H7 (cell line): ENCODE data around the gene PTGIS. TPM values are rescaled to one million over a fixed set of nuclear protein-coding genes. Genes with fewer than 3 reads are reported as not detected.
A peak's percentile ranks its signal among the peaks of the same experiment; 100 is the strongest.

Experiments used
- DNase-seq: peaks from one replicate; pipeline ENCODE4 v3.0.0; 2012
- H3K27me3 ChIP-seq: 2 replicates; pipeline ENCODE4 v1.6.0; 2011; ENCODE audit warnings: mild to moderate bottlenecking, low read length; ENCODE audit not compliant: control insufficient read depth, insufficient read depth
- H3K36me3 ChIP-seq: replicated peaks from 2 replicates; pipeline ENCODE4 v1.5.1; 2011; ENCODE audit warnings: low read length; ENCODE audit not compliant: control insufficient read depth, insufficient read depth
- H3K4me3 ChIP-seq: 2 replicates; pipeline ENCODE4 v1.5.1; 2011; ENCODE audit warnings: low read depth, mild to moderate bottlenecking, control low read depth, low read length, moderate library complexity; ENCODE audit not compliant: insufficient read depth
- total RNA-seq: library from RNA; depleted of rRNA; stranded (reverse); fragments of >200 nt; shearing (Covaris generic); gene quantifications from 2 replicates; pipeline ENCODE4 v1.2.3, GENCODE V29; 2014

PTGIS gene
- total RNA-seq, 1 experiment from 2014 or later: 14.3 TPM

DNA sequence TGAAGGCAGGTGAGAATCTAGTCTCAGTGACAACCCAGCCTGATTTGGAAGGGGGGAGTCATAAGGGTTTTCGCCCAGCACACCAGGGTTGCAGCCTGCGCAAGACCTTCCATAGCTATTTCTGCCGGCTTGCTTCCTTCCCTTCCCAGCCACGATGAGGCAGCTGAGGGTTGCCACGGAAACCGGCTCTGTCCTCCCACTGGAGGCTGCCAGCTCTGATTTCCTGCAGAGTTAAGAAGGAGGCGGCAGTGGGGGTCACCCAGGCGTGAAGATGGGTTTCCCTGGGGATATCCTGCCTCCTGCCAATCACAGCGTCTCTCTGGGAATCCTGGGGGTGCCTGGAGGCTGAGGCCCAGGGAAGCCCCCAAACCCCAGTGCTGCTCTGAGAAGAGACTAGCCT is 62.4 kb downstream of the PTGIS start:
- peak; percentile 70 for DNase-seq
- H3K4me3 ChIP-seq: no peak overlapping the region
- H3K36me3 ChIP-seq: peaks cover 8% of the 10 kb centered on the region
- no peaks in the 10 kb centered on the region for H3K27me3 ChIP-seq

DNA sequence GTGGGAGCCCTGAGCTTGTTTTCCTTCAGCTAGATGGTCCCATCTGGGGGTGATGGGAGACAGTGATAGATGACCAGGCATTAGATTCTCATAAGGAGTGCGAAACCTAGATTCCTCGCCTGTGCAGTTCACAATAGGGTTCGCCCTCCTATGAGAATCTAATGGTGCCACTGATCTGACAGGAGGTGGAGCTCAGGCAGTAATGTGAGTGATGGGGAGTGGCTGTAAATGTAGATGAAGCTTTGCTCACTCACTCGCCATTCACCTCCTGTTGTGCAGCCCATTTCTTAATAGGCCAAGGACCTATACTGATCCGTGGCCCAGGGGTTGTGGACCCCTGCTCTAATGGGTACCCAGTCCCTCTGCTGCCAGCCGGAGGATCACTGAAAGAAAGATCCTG is 64.8 kb downstream of the PTGIS start:
- DNase-seq: no peak
- Histone ChIP-seq H3K27me3 (no peaks in the 10 kb centered on the region), H3K36me3 (peaks cover 6% of the 10 kb centered on the region), H3K4me3 (no peak overlapping the region)

DNA sequence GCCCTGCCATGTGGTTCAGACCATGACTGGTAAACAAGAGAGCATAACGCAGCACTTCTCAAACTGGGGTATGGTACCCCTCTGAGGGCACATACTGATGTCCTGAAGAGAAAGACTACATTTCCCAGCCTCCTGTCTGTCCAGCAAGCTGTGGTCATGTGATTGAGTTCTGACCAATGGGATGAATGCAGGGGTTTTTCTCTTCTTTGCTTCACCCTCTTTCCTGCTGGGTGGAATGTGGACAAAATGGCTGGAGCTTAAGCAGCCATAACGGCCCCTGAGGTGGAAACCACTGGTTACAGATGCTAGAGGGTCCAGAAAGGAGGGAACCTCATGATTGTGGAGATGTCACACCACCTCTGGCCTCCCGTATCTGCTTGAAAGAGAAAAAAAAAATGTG is 66.0 kb downstream of the PTGIS start:
- peak; percentile 42 for DNase-seq
- H3K4me3 ChIP-seq: no peak overlapping the region
- peaks cover under 1% of the 10 kb centered on the region for H3K36me3 ChIP-seq
- H3K27me3 ChIP-seq: no peaks in the 10 kb centered on the region

DNA sequence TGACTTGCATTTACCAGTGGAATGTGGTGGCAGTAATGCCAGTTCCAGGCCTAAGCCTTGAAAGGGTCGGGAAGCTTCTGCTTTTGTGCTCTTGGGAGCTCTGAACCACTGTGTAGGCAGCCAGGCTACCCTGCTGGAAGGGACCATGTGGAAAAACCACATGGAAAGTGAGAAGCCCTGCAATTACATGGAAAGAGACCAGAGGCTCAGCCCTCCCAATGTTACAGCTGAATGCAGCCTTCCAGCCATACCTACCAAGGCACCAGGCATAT is 70.6 kb downstream of the PTGIS start:
- H3K27me3 ChIP-seq: no peaks in the 10 kb centered on the region
- no peak for DNase-seq
- no peak overlapping the region for H3K4me3 ChIP-seq
- no peaks in the 10 kb centered on the region for H3K36me3 ChIP-seq

DNA sequence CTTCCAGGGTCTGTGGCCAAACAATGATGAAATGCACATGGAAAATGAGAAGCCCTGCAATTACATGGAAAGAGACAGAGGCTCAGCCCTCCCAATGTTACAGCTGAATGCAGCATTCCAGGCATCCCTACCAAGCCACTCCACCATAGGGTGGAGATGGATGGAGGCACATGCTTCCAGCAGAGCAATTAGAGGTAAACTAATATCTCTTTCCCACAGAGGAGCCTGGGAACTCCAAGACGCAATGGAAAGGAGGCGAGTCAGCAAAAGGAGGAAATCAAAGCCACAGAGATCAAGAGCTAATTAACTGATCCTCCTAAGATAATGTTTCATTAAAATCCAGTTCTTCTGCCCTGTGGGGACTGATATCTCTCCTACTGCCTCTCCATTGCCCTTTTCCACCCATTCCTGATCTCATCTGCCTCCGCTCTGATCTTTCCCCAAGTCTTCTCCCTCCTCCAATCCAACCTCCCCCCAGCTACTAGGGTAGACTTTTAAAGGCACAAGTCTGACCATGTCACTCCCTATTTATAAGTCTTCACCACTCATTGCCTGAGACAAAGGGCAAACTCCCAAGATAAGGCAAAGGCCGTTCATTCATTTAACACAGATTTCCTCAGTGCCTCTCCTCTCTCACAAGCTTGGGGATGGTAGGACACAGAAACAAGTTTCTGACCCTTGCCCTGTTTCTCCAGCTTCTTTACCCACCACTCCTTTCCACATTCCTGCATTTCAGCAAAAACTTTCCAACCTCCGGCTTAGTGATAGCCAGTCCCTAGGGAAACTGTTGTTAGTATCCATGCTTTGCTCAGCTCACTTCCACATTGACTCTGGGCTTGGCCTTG is 71.2 kb downstream of the PTGIS start:
- H3K36me3 ChIP-seq: no peaks in the 10 kb centered on the region
- DNase-seq: no peak
- H3K4me3 ChIP-seq: no peak overlapping the region
- H3K27me3 ChIP-seq: no peaks in the 10 kb centered on the region

DNA sequence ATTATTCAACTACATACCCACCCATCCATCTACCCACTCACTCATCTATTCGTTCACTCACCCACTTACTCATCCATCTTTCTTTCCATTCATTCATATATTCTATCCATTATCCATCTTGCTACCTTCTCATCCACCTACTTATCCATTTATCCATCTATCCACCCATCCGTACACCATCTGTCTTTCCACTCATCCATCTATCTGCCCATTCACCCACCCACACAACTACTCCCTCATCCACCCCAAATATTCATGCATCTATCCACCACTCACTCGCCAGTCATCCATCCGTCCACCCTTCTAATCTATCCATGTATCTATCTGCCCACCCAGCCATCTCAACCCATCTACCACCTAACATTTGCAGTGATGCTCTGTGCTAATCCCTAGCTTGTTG is 71.9 kb downstream of the PTGIS start:
- DNase-seq: no peak
- H3K4me3 ChIP-seq: no peak overlapping the region
- H3K27me3 ChIP-seq: no peaks in the 10 kb centered on the region
- H3K36me3 ChIP-seq: no peaks in the 10 kb centered on the region

DNA sequence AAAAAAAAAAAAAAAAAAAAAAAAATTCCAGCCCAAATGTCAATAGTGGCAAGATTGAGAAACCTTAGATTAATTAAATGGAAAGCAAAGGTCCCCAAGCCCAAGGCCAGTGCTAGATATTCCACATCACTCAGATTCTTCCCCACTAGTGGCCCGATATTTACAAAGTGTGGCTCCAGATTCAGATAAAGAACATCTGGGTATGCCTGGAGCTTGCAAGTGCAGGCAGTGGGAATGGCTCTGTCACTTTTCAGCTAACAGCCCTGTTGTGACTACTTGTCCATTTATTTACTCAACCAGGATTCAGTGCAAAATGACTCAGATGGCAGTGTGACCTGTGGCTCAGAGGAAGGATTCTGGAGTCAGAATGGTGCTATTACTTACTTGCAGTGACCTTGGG is 77.2 kb downstream of the PTGIS start:
- Histone ChIP-seq H3K4me3 (no peak overlapping the region), H3K36me3 (no peaks in the 10 kb centered on the region), H3K27me3 (no peaks in the 10 kb centered on the region)
- no peak for DNase-seq

DNA sequence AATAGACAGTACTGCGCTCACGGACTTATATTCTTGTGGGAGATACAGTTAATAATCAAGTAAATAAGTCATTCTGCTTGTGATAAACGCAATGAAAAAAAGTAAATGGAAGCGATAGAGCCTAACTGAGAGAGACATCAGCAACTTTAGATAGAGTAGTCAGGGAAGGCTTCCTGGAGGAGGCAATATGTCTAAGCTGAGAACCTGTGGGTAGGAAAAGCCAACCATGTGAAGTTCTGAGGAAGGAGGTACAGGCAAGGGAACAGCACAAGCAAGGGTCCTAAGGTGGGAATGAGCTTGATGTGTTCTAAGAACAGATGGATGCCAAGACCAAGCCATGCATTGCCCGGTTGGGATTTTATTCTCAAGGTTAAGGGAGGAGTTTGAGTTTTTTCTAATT is 78.2 kb downstream of the PTGIS start:
- Histone ChIP-seq H3K4me3 (no peak overlapping the region), H3K27me3 (peaks cover 1% of the 10 kb centered on the region), H3K36me3 (no peaks in the 10 kb centered on the region)
- no peak for DNase-seq

DNA sequence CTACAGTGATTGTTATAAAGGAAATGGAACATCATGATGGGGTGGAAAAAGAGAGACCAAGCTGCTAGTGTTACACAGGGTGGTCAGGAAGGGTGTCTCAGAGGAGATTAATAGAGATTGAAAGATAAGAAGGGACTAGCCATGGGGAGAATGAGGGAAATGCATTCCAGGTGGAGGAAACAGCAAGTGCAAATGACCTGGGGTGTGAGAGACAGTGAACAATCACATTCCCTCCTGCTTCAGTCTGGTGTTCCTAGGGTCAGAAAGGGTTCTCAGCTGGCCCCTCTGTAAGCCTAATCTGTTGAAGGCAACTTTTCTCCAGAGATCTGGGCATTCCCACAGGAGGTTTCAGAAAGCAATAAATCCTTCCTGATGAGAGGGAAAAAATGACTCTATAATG is 81.9 kb downstream of the PTGIS start:
- DNase-seq: no peak
- no peak overlapping the region for H3K4me3 ChIP-seq

DNA sequence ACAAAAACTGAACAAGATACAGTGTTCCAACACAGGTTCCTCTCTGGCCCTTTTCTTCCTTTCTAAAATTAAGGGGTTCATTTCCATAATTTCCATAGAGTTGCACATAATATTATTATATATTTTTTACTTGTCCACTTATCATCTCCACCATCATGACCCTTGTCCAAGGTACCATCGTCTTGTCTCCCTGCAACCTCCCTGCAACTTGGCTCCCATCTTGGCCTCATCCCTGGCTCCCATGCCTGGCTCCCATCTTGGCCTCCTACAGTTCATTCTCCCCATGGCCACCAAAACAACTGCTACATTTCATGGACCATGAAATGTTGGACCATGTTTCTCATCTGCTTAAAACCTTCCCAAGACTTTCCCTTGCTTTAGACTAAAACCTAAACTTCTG is 82.4 kb downstream of the PTGIS start:
- Histone ChIP-seq H3K36me3 (no peaks in the 10 kb centered on the region), H3K27me3 (peaks cover 16% of the 10 kb centered on the region), H3K4me3 (no peak overlapping the region)
- DNase-seq: no peak

More for the DNA sequence above, 81.9 kb downstream of the PTGIS start:
- no peaks in the 10 kb centered on the region for H3K36me3 ChIP-seq
- H3K27me3 ChIP-seq: peaks cover 16% of the 10 kb centered on the region

DNA sequence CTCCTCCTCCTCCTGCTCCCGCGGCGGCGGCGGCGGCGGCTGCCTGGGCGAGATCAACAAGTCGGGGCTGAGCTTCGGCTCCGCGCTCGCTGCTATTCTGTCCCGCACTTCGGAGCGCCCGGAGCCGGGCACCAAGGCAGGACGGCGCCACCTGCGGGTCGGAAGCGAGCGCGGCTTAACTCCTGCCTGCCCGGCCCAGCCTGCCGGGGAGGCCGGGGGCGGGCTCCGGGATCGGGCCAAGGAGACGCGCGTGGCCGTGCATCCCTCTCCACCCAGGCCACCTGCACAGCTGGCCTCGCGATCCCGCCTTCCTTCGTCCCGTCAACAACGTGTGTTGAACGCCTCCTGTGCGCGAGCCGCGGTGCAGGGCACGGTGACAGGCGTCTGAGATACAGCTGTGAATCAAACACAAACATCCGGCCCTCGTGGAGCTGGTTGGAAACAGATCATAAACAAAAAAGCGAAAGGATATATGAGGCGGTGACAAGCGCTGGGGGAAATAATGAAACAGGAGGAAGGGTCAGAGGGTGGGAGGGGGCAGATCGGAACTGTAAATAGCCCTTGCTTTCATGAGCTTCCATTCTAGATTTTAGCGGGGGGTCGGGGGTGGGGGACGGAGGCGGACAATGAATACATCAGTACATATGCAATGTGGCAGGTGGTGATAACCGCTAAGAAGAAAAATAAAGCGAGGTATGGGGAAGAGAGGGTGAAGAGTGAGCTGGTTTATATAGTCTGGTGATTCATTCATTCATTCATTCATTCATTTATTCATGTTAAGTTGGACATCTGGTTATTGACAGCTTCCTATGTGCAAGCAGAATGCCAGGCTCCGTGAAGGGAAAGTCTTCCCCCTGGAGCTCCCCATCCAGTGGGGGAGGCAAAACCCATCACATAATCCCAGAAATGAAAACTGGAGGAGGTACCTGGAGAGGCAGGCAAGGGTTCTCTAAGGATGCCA is 83.5 kb downstream of the PTGIS start:
- peaks cover 16% of the 10 kb centered on the region for H3K27me3 ChIP-seq
- H3K36me3 ChIP-seq: no peaks in the 10 kb centered on the region
- DNase-seq: peak; percentile 94
- H3K4me3 ChIP-seq: peak overlapping the region; percentile 47

DNA sequence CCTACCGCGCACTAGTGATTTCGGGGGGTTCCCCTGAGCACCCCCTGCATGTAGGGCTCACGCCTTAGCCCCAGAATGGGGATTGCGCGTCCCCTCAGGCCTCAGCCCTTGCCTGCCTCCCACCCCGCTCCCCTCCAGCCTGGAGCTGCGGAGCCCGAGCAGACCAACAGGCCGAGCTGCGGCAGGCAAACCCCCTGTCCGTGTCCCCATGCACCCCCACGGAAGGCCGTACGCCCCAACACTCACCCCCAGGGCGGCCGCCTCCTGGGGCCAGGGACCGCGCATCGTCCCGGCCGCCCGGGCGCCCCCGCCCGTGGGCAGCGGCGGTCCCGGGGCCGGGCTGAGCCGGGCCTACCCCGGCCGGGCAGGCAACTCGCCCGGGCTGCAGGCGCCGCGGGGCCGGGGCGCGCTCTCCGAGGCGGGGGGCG is 84.2 kb downstream of the PTGIS start:
- DNase-seq: no peak
- Histone ChIP-seq H3K4me3 (peak overlapping the region; percentile 56), H3K27me3 (peaks cover 16% of the 10 kb centered on the region), H3K36me3 (no peaks in the 10 kb centered on the region)

DNA sequence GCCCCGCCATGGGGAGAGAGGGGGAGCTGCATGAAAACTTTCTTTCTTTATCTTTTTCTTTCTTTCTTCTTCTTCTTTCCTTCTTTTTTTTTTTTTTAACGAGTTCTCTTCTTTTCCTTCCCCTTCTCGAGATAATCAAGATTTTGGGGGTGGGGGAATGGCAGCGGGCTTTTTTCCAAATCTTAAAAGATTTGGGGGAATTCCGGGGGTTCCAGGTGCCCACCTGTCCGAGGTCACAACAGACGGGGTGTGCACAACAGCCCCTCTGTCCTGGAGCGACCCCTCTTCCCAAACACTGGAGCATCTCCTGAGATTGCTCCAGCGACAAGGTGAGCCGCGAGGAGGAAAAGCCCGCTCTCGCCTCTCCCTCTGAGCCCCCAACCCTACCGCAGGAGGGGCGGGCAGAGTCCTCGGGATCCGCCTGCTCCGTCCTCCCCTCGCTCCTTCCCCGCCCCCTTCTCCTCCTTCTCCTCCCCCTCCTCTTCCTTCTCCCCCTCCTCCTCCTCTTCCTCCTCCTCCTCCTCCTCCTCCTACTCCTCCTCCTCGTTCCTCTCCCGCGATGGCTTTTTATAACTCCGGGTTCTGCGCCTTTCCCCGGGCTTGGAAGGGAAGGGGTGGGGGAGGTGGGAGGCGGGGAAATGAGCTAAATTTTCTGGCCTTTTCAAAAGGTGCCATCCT is 84.8 kb downstream of the PTGIS start:
- H3K27me3 ChIP-seq: peaks cover 16% of the 10 kb centered on the region
- peak; percentile 87 for DNase-seq
- peak overlapping the region; percentile 56 for H3K4me3 ChIP-seq
- no peaks in the 10 kb centered on the region for H3K36me3 ChIP-seq

DNA sequence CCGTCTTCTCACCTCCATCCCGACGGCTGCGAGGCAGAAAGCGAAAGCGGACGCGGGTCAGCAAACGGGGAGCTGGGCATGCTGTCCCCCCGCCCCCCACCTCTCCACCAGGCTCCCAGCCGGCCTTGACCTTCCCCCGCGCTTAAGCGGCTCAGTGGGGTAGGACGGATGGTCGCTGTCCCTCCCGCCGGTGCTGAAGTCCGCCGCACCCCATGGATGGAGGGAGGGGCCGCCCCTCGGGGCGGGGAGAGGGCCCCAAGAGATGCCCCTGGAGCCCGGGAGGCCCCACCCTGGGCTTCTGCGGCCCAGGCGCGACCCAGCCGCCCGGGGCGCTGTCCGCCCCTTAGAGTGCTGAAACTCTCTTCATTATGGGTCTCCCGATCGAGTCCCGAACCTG is 85.3 kb downstream of the PTGIS start, which contains the start of gene KCNB1:
KCNB1 (minus strand) TSS at position 48 of the 397 bp plus-strand sequence. CDS start 188 bp downstream, outside the sequence.
- Histone ChIP-seq H3K4me3 (peak within 1 kb of the TSS; percentile 56), H3K27me3 (peaks cover 16% of the 10 kb centered on the region), H3K36me3 (no peaks in the 10 kb centered on the region)
- peak; percentile 99 for DNase-seq
